Measurements from ENCODE around the gene EMX2.
"Not testable (repeated sequence)": the region's sequence is repeated elsewhere in the genome, so short reads cannot be mapped to it uniquely, and the experiment has no call there.

EMX2 gene

GRCh38 chr10:117542706-117543224 lies at the start of gene EMX2:
EMX2 (plus strand) TSS chr10:117542746; CDS start chr10:117543268, 522 bp downstream.
- DNase-seq (ENCODE audit: low read depth): no peak

- no peak for DNase-seq (ENCODE audit: low read depth)
These were observed 46.5 kb upstream of the EMX2 start for GRCh38 chr10:117496031-117496430.

- DNase-seq (ENCODE audit: low read depth): peak; percentile 81
These were observed 45.9 kb upstream of the EMX2 start for GRCh38 chr10:117496616-117497028.

GRCh38 chr10:117497736-117498135 lies 44.8 kb upstream of the EMX2 start:
- no peak for DNase-seq (ENCODE audit: low read depth)

GRCh38 chr10:117499248-117500105 lies 43.1 kb upstream of the EMX2 start:
- DNase-seq (ENCODE audit: low read depth): peak; percentile 26

- no peak for DNase-seq (ENCODE audit: low read depth)
These were observed 42.1 kb upstream of the EMX2 start for GRCh38 chr10:117500456-117500855.

- no peak for DNase-seq (ENCODE audit: low read depth)
These were observed 41.0 kb upstream of the EMX2 start for GRCh38 chr10:117501460-117502035.

GRCh38 chr10:117502421-117503243 lies 39.9 kb upstream of the EMX2 start:
- no peak for DNase-seq (ENCODE audit: low read depth)

- peak; percentile 47 for DNase-seq (ENCODE audit: low read depth)
These were observed 39.0 kb upstream of the EMX2 start for GRCh38 chr10:117503244-117504205.

- no peak for DNase-seq (ENCODE audit: low read depth)
These were observed 38.0 kb upstream of the EMX2 start for GRCh38 chr10:117504562-117504961.

- DNase-seq (ENCODE audit: low read depth): not testable (repeated sequence)
These were observed 35.5 kb upstream of the EMX2 start for GRCh38 chr10:117507081-117507480.

- DNase-seq (ENCODE audit: low read depth): no peak
These were observed 33.0 kb upstream of the EMX2 start for GRCh38 chr10:117509573-117509972.

- no peak for DNase-seq (ENCODE audit: low read depth)
These were observed 30.8 kb upstream of the EMX2 start for GRCh38 chr10:117511601-117512390.

- no peak for DNase-seq (ENCODE audit: low read depth)
These were observed 27.6 kb upstream of the EMX2 start for GRCh38 chr10:117514971-117515370.

GRCh38 chr10:117516681-117517080 lies 25.9 kb upstream of the EMX2 start:
- no peak for DNase-seq (ENCODE audit: low read depth)

- DNase-seq (ENCODE audit: low read depth): no peak
These were observed 24.3 kb upstream of the EMX2 start for GRCh38 chr10:117518246-117518645.

- no peak for DNase-seq (ENCODE audit: low read depth)
These were observed 23.3 kb upstream of the EMX2 start for GRCh38 chr10:117519286-117519685.

- DNase-seq (ENCODE audit: low read depth): no peak
These were observed 22.7 kb upstream of the EMX2 start for GRCh38 chr10:117519879-117520278.

GRCh38 chr10:117530791-117531190 lies 11.8 kb upstream of the EMX2 start:
- DNase-seq (ENCODE audit: low read depth): no peak

- DNase-seq (ENCODE audit: low read depth): no peak
These were observed 11.1 kb upstream of the EMX2 start for GRCh38 chr10:117531371-117532002.
